Glutamatergic neuron (in vitro differentiated cells): ENCODE results near the gene PYHIN1. TPM values are rescaled to one million over a fixed set of nuclear protein-coding genes. Genes with fewer than 3 reads are reported as not detected.
"Not testable (repeated sequence)": the region's sequence is repeated elsewhere in the genome, so short reads cannot be mapped to it uniquely, and the experiment has no call there.

Experiments used
- DNase-seq: peaks from one replicate; pipeline ENCODE4 v3.0.0; 2022
- H3K27ac Mint-ChIP-seq: one replicate; pipeline ENCODE4 v1.8.0; 2020; ENCODE audit warnings: mild to moderate bottlenecking, mixed read lengths, inconsistent platforms; ENCODE audit not compliant: unreplicated experiment
- H3K27me3 Mint-ChIP-seq: one replicate; pipeline ENCODE4 v1.8.0; 2020; ENCODE audit warnings: mild to moderate bottlenecking, moderate library complexity, mixed read lengths, inconsistent platforms; ENCODE audit not compliant: unreplicated experiment
- H3K36me3 Mint-ChIP-seq: one replicate; pipeline ENCODE4 v1.8.0; 2020; ENCODE audit warnings: mild to moderate bottlenecking, mixed read lengths, inconsistent platforms; ENCODE audit not compliant: unreplicated experiment
- H3K4me1 Mint-ChIP-seq: one replicate; pipeline ENCODE4 v1.8.0; 2020; ENCODE audit warnings: mild to moderate bottlenecking, low read depth, mixed read lengths, inconsistent platforms; ENCODE audit not compliant: unreplicated experiment
- H3K4me3 Mint-ChIP-seq: one replicate; pipeline ENCODE4 v1.8.0; 2020; ENCODE audit warnings: mild to moderate bottlenecking, mixed read lengths, inconsistent platforms; ENCODE audit not compliant: unreplicated experiment
- H3K9me3 Mint-ChIP-seq: one replicate; pipeline ENCODE4 v1.8.0; 2020; ENCODE audit warnings: mild to moderate bottlenecking, moderate library complexity, mixed read lengths, inconsistent platforms; ENCODE audit not compliant: unreplicated experiment
- CTCF ChIP-seq: fragments of 200-600 bp; sonication (generic); IDR thresholded peaks from one replicate; pipeline ENCODE4 v1.5.0; 2021; ENCODE audit not compliant: partially characterized antibody, unreplicated experiment
- total RNA-seq: library from RNA; stranded (reverse); fragmentation: NEBNext Ultra II Directional; extraction: Animal tissue kit (Norgen Biotek cat#: 25700); gene quantifications from one replicate; pipeline ENCODE4 v1.2.1, GENCODE V29; 2021; ENCODE audit not compliant: unreplicated experiment

The PYHIN1 gene
- total RNA-seq, 1 donor from 2014 or later = not detected

- Mint-ChIP-seq H3K27ac (peak overlapping the region; percentile 3), H3K9me3 (no peaks in the 10 kb centered on the region), H3K36me3 (no peaks in the 10 kb centered on the region), H3K4me3 (no peak overlapping the region), H3K4me1 (peaks cover 8% of the 10 kb centered on the region), H3K27me3 (no peaks in the 10 kb centered on the region)
- DNase-seq = no peak
- TF ChIP-seq CTCF = no peak
Observed at GRCh38 chr1:159005161-159005560, 73.8 kb downstream of the PYHIN1 start.

GRCh38 chr1:159005676-159006075, 74.3 kb downstream of the PYHIN1 start:
- TF ChIP-seq CTCF = no peak
- Mint-ChIP-seq H3K9me3 (no peaks in the 10 kb centered on the region), H3K4me1 (peaks cover 5% of the 10 kb centered on the region), H3K4me3 (peak overlapping the region; percentile 34), H3K27me3 (no peaks in the 10 kb centered on the region), H3K36me3 (no peaks in the 10 kb centered on the region), H3K27ac (peak overlapping the region; percentile 26)
- DNase-seq = no peak

GRCh38 chr1:159006210-159006807, 75.0 kb downstream of the PYHIN1 start:
- H3K4me1 Mint-ChIP-seq, H3K27me3 Mint-ChIP-seq, H3K27ac Mint-ChIP-seq, DNase-seq, H3K9me3 Mint-ChIP-seq, H3K36me3 Mint-ChIP-seq: not testable (repeated sequence)
- H3K4me3 Mint-ChIP-seq = peak overlapping the region; percentile 34

GRCh38 chr1:159007726-159008125, 76.4 kb downstream of the PYHIN1 start:
- no peaks in the 10 kb centered on the region for H3K9me3 Mint-ChIP-seq
- no peak overlapping the region for H3K27ac Mint-ChIP-seq
- DNase-seq = no peak
- TF ChIP-seq CTCF = no peak
- no peaks in the 10 kb centered on the region for H3K27me3 Mint-ChIP-seq
- no peak overlapping the region for H3K4me3 Mint-ChIP-seq
- H3K4me1 Mint-ChIP-seq = peaks cover 4% of the 10 kb centered on the region
- H3K36me3 Mint-ChIP-seq = no peaks in the 10 kb centered on the region

GRCh38 chr1:159008744-159009188, 77.4 kb downstream of the PYHIN1 start:
- H3K27ac Mint-ChIP-seq = no peak overlapping the region
- H3K4me1 Mint-ChIP-seq = peaks cover 4% of the 10 kb centered on the region
- no peaks in the 10 kb centered on the region for H3K36me3 Mint-ChIP-seq
- DNase-seq = no peak
- no peak overlapping the region for H3K4me3 Mint-ChIP-seq
- no peak for TF ChIP-seq CTCF
- H3K9me3 Mint-ChIP-seq = no peaks in the 10 kb centered on the region
- no peaks in the 10 kb centered on the region for H3K27me3 Mint-ChIP-seq
